SK-N-SH treated with all-trans-retinoic acid at 6 μM for 48 hours (cell line): ENCODE results near the gene HLA-DPA1.

ENCODE experiments used
- ATAC-seq: fragments of 200-7000 bp; cut with Tn5 transposase; 3 replicates; pipeline ENCODE4 v1.9.1; 2020; ENCODE audit warnings: mild to moderate bottlenecking, moderate library complexity
- ARNTL ChIP-seq: fragments of 450-650 bp; formaldehyde crosslinking; IDR thresholded peaks from 2 replicates; pipeline ENCODE4 v1.5.0; 2020; ENCODE audit warnings: low read depth, mild to moderate bottlenecking, moderate library complexity, borderline replicate concordance
- BACH2 ChIP-seq: fragments of 250-450 bp; sonication (Bioruptor Pico); IDR thresholded peaks from 2 replicates; pipeline ENCODE4 v1.9.0; 2021; ENCODE audit warnings: mild to moderate bottlenecking, borderline replicate concordance
- CSDC2 ChIP-seq: fragments of 250-450 bp; sonication (Bioruptor Pico); IDR thresholded peaks from 2 replicates; pipeline ENCODE4 v1.5.0; 2020; ENCODE audit warnings: mild to moderate bottlenecking, moderate library complexity
- CSRNP3 ChIP-seq: fragments of 250-450 bp; sonication (Bioruptor Pico); IDR thresholded peaks from 2 replicates; pipeline ENCODE4 v1.5.1; 2021; ENCODE audit warnings: mild to moderate bottlenecking, moderate library complexity
- ESRRG ChIP-seq: fragments of 250-450 bp; sonication (Bioruptor Pico); IDR thresholded peaks from 2 replicates; pipeline ENCODE4 v1.6.1; 2021; ENCODE audit warnings: mild to moderate bottlenecking
- GLIS3 ChIP-seq: fragments of 250-450 bp; sonication (Bioruptor Pico); IDR thresholded peaks from 2 replicates; pipeline ENCODE4 v1.5.0; 2020; ENCODE audit warnings: mild to moderate bottlenecking, moderate library complexity
- PPARA ChIP-seq: fragments of 250-450 bp; sonication (Bioruptor Pico); IDR thresholded peaks from 2 replicates; pipeline ENCODE4 v1.5.0; 2020; ENCODE audit warnings: mild to moderate bottlenecking, borderline replicate concordance
- SNAI2 ChIP-seq: fragments of 250-450 bp; sonication (Bioruptor Pico); IDR thresholded peaks from 2 replicates; pipeline ENCODE4 v1.5.0; 2020; ENCODE audit warnings: mild to moderate bottlenecking, moderate library complexity
- TCF4 ChIP-seq: fragments of 250-450 bp; sonication (Bioruptor Pico); IDR thresholded peaks from 2 replicates; pipeline ENCODE4 v1.8.0; 2021; ENCODE audit warnings: mild to moderate bottlenecking, moderate library complexity, borderline replicate concordance
- TOX ChIP-seq: fragments of 250-450 bp; sonication (Bioruptor Pico); IDR thresholded peaks from 2 replicates; pipeline ENCODE4 v1.8.0; 2021; ENCODE audit warnings: mild to moderate bottlenecking, moderate library complexity, borderline replicate concordance
- TSHZ2 ChIP-seq: fragments of 250-450 bp; sonication (Bioruptor Pico); IDR thresholded peaks from 2 replicates; pipeline ENCODE4 v1.5.0; 2020; ENCODE audit warnings: mild to moderate bottlenecking, moderate library complexity
- ZC3H10 ChIP-seq: fragments of 250-450 bp; sonication (Bioruptor Pico); IDR thresholded peaks from 2 replicates; pipeline ENCODE4 v1.5.1; 2021; ENCODE audit warnings: mild to moderate bottlenecking, moderate library complexity
- ZFP3 ChIP-seq: fragments of 250-450 bp; sonication (Bioruptor Pico); IDR thresholded peaks from 2 replicates; pipeline ENCODE4 v1.5.0; 2020; ENCODE audit warnings: mild to moderate bottlenecking, moderate library complexity
- ZFP30 ChIP-seq: fragments of 450-650 bp; formaldehyde crosslinking; IDR thresholded peaks from 2 replicates; pipeline ENCODE4 v1.5.0; 2022; ENCODE audit warnings: mild to moderate bottlenecking, moderate library complexity
- ZNF565 ChIP-seq: fragments of 450-650 bp; formaldehyde crosslinking; conservative IDR thresholded peaks from 2 replicates; pipeline ENCODE4 v1.5.0; 2020; ENCODE audit warnings: low read depth, mild to moderate bottlenecking, moderate library complexity
- ZNF70 ChIP-seq: fragments of 450-650 bp; formaldehyde crosslinking; IDR thresholded peaks from 2 replicates; pipeline ENCODE4 v1.5.0; 2020; ENCODE audit warnings: mild to moderate bottlenecking, moderate library complexity
- ZNF8 ChIP-seq: fragments of 450-650 bp; formaldehyde crosslinking; IDR thresholded peaks from 2 replicates; pipeline ENCODE4 v1.5.0; 2020; ENCODE audit warnings: mild to moderate bottlenecking, moderate library complexity
- TF ChIP-seq, protein P1 (sequence below): fragments of 250-450 bp; sonication (Bioruptor Pico); IDR thresholded peaks from 2 replicates; pipeline ENCODE4 v1.5.1; 2020; ENCODE audit warnings: low read depth, mild to moderate bottlenecking, moderate library complexity
- TF ChIP-seq, protein P2 (sequence below): fragments of 250-450 bp; sonication (Bioruptor Pico); IDR thresholded peaks from 2 replicates; pipeline ENCODE4 v1.8.0; 2020; ENCODE audit warnings: mild to moderate bottlenecking, moderate library complexity, borderline replicate concordance
- TF ChIP-seq, protein P3 (sequence below): fragments of 250-450 bp; sonication (Bioruptor Pico); IDR thresholded peaks from 2 replicates; pipeline ENCODE4 v1.8.0; 2021; ENCODE audit warnings: low read depth, mild to moderate bottlenecking, moderate library complexity, borderline replicate concordance

Gene HLA-DPA1

GRCh38 chr6:33040157-33040556 is 33.3 kb downstream of the HLA-DPA1 start:
- ATAC-seq, result no peak
- TF ChIP-seq PPARA, result no peak
- no peak for TF ChIP-seq SNAI2 (CRISPR knock-in tag)
- TF ChIP-seq ZC3H10, result no peak
- TF ChIP-seq ZNF8, result no peak
- no peak for TF ChIP-seq CSDC2 (CRISPR knock-in tag)
- TF ChIP-seq ARNTL, result no peak
- TF ChIP-seq ZFP30, result no peak
- no peak for TF ChIP-seq CSRNP3 (CRISPR knock-in tag)
- TF ChIP-seq TSHZ2 (CRISPR knock-in tag), result no peak
- no peak for TF ChIP-seq ZNF70 (CRISPR knock-in tag)
- TF ChIP-seq GLIS3 (CRISPR knock-in tag), result no peak
- TF ChIP-seq, protein P1, sequence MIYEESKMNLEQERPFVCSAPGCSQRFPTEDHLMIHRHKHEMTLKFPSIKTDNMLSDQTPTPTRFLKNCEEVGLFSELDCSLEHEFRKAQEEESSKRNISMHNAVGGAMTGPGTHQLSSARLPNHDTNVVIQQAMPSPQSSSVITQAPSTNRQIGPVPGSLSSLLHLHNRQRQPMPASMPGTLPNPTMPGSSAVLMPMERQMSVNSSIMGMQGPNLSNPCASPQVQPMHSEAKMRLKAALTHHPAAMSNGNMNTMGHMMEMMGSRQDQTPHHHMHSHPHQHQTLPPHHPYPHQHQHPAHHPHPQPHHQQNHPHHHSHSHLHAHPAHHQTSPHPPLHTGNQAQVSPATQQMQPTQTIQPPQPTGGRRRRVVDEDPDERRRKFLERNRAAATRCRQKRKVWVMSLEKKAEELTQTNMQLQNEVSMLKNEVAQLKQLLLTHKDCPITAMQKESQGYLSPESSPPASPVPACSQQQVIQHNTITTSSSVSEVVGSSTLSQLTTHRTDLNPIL (CRISPR knock-in tag), result no peak
- TF ChIP-seq ESRRG (CRISPR knock-in tag), result no peak
- TF ChIP-seq, protein P2, sequence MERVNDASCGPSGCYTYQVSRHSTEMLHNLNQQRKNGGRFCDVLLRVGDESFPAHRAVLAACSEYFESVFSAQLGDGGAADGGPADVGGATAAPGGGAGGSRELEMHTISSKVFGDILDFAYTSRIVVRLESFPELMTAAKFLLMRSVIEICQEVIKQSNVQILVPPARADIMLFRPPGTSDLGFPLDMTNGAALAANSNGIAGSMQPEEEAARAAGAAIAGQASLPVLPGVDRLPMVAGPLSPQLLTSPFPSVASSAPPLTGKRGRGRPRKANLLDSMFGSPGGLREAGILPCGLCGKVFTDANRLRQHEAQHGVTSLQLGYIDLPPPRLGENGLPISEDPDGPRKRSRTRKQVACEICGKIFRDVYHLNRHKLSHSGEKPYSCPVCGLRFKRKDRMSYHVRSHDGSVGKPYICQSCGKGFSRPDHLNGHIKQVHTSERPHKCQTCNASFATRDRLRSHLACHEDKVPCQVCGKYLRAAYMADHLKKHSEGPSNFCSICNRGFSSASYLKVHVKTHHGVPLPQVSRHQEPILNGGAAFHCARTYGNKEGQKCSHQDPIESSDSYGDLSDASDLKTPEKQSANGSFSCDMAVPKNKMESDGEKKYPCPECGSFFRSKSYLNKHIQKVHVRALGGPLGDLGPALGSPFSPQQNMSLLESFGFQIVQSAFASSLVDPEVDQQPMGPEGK, result no peak

- no peak for ATAC-seq
Observed at GRCh38 chr6:33036535-33036934, 36.9 kb downstream of the HLA-DPA1 start.

More at GRCh38 chr6:33036535-33036934, 36.9 kb downstream of the HLA-DPA1 start:
- no peak for TF ChIP-seq ZNF70 (CRISPR knock-in tag)
- no peak for TF ChIP-seq BACH2
- TF ChIP-seq ZC3H10, result no peak
- TF ChIP-seq ZFP3 (CRISPR knock-in tag), result no peak
- TF ChIP-seq GLIS3 (CRISPR knock-in tag), result no peak
- TF ChIP-seq CSDC2 (CRISPR knock-in tag), result no peak
- TF ChIP-seq, protein P1 (CRISPR knock-in tag), result no peak
- TF ChIP-seq PPARA, result no peak
- no peak for TF ChIP-seq TSHZ2 (CRISPR knock-in tag)
- TF ChIP-seq CSRNP3 (CRISPR knock-in tag), result no peak
- TF ChIP-seq SNAI2 (CRISPR knock-in tag), result no peak
- no peak for TF ChIP-seq ZNF565 (CRISPR knock-in tag)
- TF ChIP-seq, protein P3, sequence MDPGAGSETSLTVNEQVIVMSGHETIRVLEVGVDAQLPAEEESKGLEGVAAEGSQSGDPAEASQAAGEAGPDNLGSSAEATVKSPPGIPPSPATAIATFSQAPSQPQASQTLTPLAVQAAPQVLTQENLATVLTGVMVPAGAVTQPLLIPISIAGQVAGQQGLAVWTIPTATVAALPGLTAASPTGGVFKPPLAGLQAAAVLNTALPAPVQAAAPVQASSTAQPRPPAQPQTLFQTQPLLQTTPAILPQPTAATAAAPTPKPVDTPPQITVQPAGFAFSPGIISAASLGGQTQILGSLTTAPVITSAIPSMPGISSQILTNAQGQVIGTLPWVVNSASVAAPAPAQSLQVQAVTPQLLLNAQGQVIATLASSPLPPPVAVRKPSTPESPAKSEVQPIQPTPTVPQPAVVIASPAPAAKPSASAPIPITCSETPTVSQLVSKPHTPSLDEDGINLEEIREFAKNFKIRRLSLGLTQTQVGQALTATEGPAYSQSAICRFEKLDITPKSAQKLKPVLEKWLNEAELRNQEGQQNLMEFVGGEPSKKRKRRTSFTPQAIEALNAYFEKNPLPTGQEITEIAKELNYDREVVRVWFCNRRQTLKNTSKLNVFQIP (CRISPR knock-in tag), result no peak
- TF ChIP-seq TCF4, result no peak
- TF ChIP-seq, protein P2, result no peak
- no peak for TF ChIP-seq TOX (CRISPR knock-in tag)
- no peak for TF ChIP-seq ESRRG (CRISPR knock-in tag)
- TF ChIP-seq ZNF8, result no peak
